Psoas muscle (tissue), 8 donors: Measurements from ENCODE around the gene NME4. TPM values are rescaled to one million over a fixed set of nuclear protein-coding genes. Genes with fewer than 3 reads are reported as not detected.

ENCODE experiments used
- ATAC-seq, 4 donors: fragments of 200-7000 bp; cut with Tn5 transposase; one replicate each; pipeline ENCODE4 v1.9.1; 2020; ENCODE audit warnings: moderate library complexity in 3 of 4, mild to moderate bottlenecking in 2 of 4
- DNase-seq, 2 donors: peaks; one replicate each; pipeline ENCODE4 v3.0.0-alpha.2; 2020
- H3K27ac ChIP-seq: fragments of 200-600 bp; one replicate; pipeline ENCODE4 v1.8.0; 2022
- H3K27me3 ChIP-seq, 3 donors: fragments of 200-600 bp in 1 of 3; one replicate each; pipeline versions ENCODE4 v1.6.1 to v1.8.0; 2013 to 2022; ENCODE audit warnings: low read length in 2 of 3, mild to moderate bottlenecking in 2 of 3, moderate library complexity in 1 of 3; ENCODE audit not compliant: insufficient read depth in 3 of 3
- H3K36me3 ChIP-seq, 2 donors: fragments of 200-600 bp in 1 of 2; one replicate each; pipeline versions ENCODE4 v1.6.1 to v1.8.0; 2013 to 2022; ENCODE audit warnings: low read depth in 1 of 2, mild to moderate bottlenecking in 1 of 2, moderate library complexity in 1 of 2; ENCODE audit not compliant: insufficient read depth in 1 of 2
- H3K4me1 ChIP-seq: fragments of 200-600 bp; one replicate; pipeline ENCODE4 v1.8.0; 2022
- H3K4me3 ChIP-seq: fragments of 200-600 bp; one replicate; pipeline ENCODE4 v1.8.0; 2022; ENCODE audit warnings: mild to moderate bottlenecking
- H3K9me3 ChIP-seq: fragments of 200-600 bp; one replicate; pipeline ENCODE4 v1.8.0; 2022
- WGBS, 3 donors: extraction: QIAGEN DNeasy Blood & Tissue Kit; methylation state at CpG; one replicate each; pipeline versions ENCODE4 v1.1.6 to v1.1.7; 2013; 5-methylcytosine and 5-hydroxymethylcytosine counted together
- intact Hi-C, 2 donors: fragments of 100-400 bp; cut with DNase I; formaldehyde crosslinking; loops; one replicate each; pipeline versions ENCODE4 v1.11.0 to v1.14.2; 2022
- polyA plus RNA-seq, 3 donors: library from polyadenylated mRNA; stranded (reverse); fragments of 200-250 nt; gene quantifications; one replicate each; pipeline ENCODE4 v1.2.3, GENCODE V29; 2013
- total RNA-seq, 4 donors: library from RNA; stranded (reverse); fragmentation: NEBNext Ultra II Directional in 2 of 4; extraction: Animal tissue kit (Norgen Biotek cat#: 25700) in 2 of 4; gene quantifications; one replicate each; pipeline versions ENCODE4 v1.2.1 to v1.2.4, GENCODE V29; 2021 to 2023
- TF ChIP-seq, protein P1 (sequence below): fragments of 200-600 bp; IDR thresholded peaks from one replicate; pipeline ENCODE4 v1.8.0; 2022; ENCODE audit warnings: antibody characterized with exemption
- donor health status: healthy with polysubstance abuse.
- donor health status: DM: no; HTN: no; CAD: no; lungs with moderate emphysema.
- donor health status: Bipolar disorder and iron deficiency.
- donor health status: healthy.
- donor health status: DM: yes; HTN: yes; CAD: no.
- donor health status: DM: no; HTN: no; CAD: no.
- donor health status: DM: no; HTN: no; CAD: no.
- donor health status: DM: yes; HTN: yes; CAD: no.

NME4 gene
- total and polyA plus RNA-seq, 7 donors, result 16.0 to 39.7 (median 23.1) TPM

DNA sequence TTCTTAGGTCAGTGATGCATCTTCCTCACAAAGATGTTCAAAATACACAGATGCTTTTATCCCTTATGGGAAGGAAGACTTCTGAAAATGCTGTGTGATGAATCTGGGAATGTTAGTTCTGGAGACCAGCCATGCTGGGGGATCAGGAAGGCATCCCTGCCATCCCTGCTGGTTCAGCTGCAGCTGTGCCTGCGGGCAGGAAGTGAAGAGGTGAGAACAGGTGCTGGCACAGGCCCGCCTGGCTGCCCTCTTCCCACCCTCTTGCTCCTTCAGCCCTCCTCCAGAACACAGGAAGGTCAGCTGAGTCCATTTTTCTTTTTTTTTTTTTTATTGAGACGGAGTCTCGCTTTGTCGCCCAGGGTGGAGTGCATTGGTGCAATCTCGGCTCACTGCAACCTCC is 43.6 kb downstream of the NME4 start:
- intact Hi-C loops, result no loop called here
- WGBS, 3 donors, result 27 to 32% (median 31%) methylated on average over 5 to 6 of the region's 6 CpGs
- peak; percentile 66 to 80 for DNase-seq
- Histone ChIP-seq H3K4me1 (peaks cover 39% of the 10 kb centered on the region), H3K36me3 (peaks cover 0 to 2% of the 10 kb centered on the region in 2 donors), H3K27me3 (no peaks in the 10 kb centered on the region), H3K9me3 (no peaks in the 10 kb centered on the region), H3K4me3 (no peak overlapping the region), H3K27ac (peak overlapping the region; percentile 70)
- ATAC-seq, result peak; percentile 86 to 97 (median 95)
- TF ChIP-seq, protein P1, sequence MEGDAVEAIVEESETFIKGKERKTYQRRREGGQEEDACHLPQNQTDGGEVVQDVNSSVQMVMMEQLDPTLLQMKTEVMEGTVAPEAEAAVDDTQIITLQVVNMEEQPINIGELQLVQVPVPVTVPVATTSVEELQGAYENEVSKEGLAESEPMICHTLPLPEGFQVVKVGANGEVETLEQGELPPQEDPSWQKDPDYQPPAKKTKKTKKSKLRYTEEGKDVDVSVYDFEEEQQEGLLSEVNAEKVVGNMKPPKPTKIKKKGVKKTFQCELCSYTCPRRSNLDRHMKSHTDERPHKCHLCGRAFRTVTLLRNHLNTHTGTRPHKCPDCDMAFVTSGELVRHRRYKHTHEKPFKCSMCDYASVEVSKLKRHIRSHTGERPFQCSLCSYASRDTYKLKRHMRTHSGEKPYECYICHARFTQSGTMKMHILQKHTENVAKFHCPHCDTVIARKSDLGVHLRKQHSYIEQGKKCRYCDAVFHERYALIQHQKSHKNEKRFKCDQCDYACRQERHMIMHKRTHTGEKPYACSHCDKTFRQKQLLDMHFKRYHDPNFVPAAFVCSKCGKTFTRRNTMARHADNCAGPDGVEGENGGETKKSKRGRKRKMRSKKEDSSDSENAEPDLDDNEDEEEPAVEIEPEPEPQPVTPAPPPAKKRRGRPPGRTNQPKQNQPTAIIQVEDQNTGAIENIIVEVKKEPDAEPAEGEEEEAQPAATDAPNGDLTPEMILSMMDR, result no peak

DNA sequence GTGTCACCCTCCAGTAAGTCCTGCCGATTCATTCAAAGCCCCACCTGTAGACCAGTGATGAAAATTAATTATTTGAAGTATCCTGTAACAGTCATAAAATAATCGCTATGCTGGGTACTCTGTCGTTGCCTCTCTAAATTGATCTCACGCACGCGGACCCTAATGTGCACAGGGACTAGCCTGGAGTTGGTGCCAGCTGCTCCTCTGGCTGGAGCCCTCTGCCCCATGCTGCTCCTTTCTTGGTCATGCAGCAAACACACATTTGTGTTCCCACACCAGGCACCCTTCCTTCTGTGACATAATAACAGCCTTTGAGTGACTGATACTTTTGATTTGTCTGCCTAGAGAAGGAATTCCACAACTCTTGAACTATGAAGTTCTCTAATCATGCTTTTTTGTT is 44.4 kb downstream of the NME4 start:
- H3K9me3 ChIP-seq, result no peaks in the 10 kb centered on the region
- WGBS, 3 donors, result 63 to 83% (median 64%) methylated on average over 6 of the region's 6 CpGs
- H3K4me1 ChIP-seq, result peaks cover 39% of the 10 kb centered on the region
- H3K4me3 ChIP-seq, result no peak overlapping the region
- H3K27me3 ChIP-seq, result no peaks in the 10 kb centered on the region
- TF ChIP-seq, protein P1, result no peak
- peak overlapping the region; percentile 70 for H3K27ac ChIP-seq
- intact Hi-C loops, result no loop called here
- no peaks in the 10 kb centered on the region for H3K36me3 ChIP-seq
- ATAC-seq, result peak in 2 of 4 donors; percentile 9
- DNase-seq, result no peak

DNA sequence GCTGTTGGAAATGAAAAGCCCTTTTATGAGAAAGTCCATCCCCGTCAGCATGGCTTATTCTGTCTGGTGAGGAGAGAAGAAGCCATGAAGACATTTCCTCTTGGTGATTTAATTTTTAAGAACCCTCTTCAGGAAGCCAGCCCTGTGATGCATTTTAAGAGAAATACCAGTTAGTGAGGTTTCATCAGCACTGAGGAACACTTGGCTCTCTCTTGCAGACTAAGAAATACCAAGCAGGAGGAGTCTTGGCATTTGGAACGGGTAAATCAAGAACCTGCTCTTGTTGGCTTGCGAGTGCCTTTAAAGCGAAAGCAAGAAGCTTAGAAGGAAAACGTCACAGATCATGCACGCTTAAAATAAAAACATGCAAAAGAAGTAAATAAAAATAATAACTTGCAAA is 46.0 kb downstream of the NME4 start:
- peak overlapping the region; percentile 13 for H3K27ac ChIP-seq
- peaks cover 39% of the 10 kb centered on the region for H3K4me1 ChIP-seq
- 47 to 71% (median 53%) methylated on average over 6 of the region's 6 CpGs for WGBS, 3 donors
- H3K4me3 ChIP-seq, result peak overlapping the region; percentile 23
- intact Hi-C loops, result no loop called here
- ATAC-seq, result peak in 3 of 4 donors; percentile 30 to 69 (median 49)
- no peaks in the 10 kb centered on the region for H3K36me3 ChIP-seq
- no peak for DNase-seq
- H3K27me3 ChIP-seq, result no peaks in the 10 kb centered on the region
- TF ChIP-seq, protein P1, result no peak
- H3K9me3 ChIP-seq, result no peaks in the 10 kb centered on the region

GRCh38 chr16:444027-444426 is 47.0 kb downstream of the NME4 start:
- intact Hi-C loops, result no loop called here

More at GRCh38 chr16:444027-444426, 47.0 kb downstream of the NME4 start:
- Histone ChIP-seq H3K27ac (no peak overlapping the region), H3K4me1 (peaks cover 38% of the 10 kb centered on the region), H3K9me3 (no peaks in the 10 kb centered on the region), H3K27me3 (no peaks in the 10 kb centered on the region), H3K4me3 (no peak overlapping the region), H3K36me3 (no peaks in the 10 kb centered on the region)
- ATAC-seq, result no peak
- no peak for DNase-seq
- TF ChIP-seq, protein P1, result no peak
- 86 to 92% (median 87%) methylated on average over 10 of the region's 10 CpGs for WGBS, 3 donors
